ENCODE measurements around the gene FOXS1. TPM values are rescaled to one million over a fixed set of nuclear protein-coding genes. Genes with fewer than 3 reads are reported as not detected.
A peak's percentile ranks its signal among the peaks of the same experiment; 100 is the strongest.

Gene FOXS1
- total RNA-seq, 1 donor from 2014 or later: not detected

DNA sequence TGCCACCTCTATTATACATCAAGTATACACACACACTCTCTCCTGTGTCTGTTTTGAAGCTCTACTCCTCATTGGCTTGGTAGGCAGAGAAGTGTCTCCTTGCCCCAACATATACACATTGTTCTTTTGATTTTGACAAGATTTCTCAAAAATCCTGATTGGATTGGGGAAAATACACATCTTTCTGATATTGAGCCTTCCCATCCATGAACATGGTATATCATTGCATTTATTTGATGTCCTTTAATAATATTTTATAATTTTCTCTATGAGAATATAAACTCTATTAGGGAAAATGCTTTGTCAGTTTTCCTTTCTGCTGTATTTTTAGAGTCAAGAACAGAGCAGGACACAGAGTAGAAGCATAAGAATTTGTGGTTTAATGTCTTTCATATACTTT, 32.3 kb upstream of the FOXS1 start:
- TF ChIP-seq, protein P1, sequence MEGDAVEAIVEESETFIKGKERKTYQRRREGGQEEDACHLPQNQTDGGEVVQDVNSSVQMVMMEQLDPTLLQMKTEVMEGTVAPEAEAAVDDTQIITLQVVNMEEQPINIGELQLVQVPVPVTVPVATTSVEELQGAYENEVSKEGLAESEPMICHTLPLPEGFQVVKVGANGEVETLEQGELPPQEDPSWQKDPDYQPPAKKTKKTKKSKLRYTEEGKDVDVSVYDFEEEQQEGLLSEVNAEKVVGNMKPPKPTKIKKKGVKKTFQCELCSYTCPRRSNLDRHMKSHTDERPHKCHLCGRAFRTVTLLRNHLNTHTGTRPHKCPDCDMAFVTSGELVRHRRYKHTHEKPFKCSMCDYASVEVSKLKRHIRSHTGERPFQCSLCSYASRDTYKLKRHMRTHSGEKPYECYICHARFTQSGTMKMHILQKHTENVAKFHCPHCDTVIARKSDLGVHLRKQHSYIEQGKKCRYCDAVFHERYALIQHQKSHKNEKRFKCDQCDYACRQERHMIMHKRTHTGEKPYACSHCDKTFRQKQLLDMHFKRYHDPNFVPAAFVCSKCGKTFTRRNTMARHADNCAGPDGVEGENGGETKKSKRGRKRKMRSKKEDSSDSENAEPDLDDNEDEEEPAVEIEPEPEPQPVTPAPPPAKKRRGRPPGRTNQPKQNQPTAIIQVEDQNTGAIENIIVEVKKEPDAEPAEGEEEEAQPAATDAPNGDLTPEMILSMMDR (IDR thresholded peaks at IDR 0.05; ENCODE audit: partially characterized antibody, unreplicated experiment): no peak
- no peak overlapping the region for H3K27ac Mint-ChIP-seq (ENCODE audit: unreplicated experiment)
- H3K4me1 Mint-ChIP-seq (ENCODE audit: low read depth, unreplicated experiment): no peaks in the 10 kb centered on the region
- peaks cover 3% of the 10 kb centered on the region for H3K9me3 Mint-ChIP-seq (ENCODE audit: unreplicated experiment)
- no peaks in the 10 kb centered on the region for H3K36me3 Mint-ChIP-seq (ENCODE audit: unreplicated experiment)
- peaks cover 11% of the 10 kb centered on the region for H3K27me3 Mint-ChIP-seq (ENCODE audit: unreplicated experiment)
- H3K4me3 Mint-ChIP-seq (ENCODE audit: unreplicated experiment): no peak overlapping the region
- no peak for DNase-seq

DNA sequence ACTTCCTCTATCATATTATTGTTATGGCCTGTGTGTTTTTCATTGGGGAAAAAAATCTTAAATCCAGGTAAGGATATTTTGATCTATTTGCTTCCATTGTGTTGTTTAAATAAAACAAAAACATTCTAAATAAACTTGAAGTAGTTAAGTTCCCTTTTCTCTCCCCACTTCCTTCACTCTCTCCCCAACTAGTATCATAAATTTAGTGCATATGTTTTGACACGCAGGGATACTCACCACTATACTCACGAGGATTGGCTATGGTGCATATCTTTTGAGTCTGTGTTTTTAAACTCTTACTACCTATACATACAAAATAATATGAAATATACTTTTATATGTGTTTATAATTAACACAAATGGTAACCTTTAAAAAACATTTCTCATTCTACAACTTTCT, 30.3 kb upstream of the FOXS1 start:
- no peaks in the 10 kb centered on the region for H3K4me1 Mint-ChIP-seq (ENCODE audit: low read depth, unreplicated experiment)
- DNase-seq: no peak
- no peak overlapping the region for H3K4me3 Mint-ChIP-seq (ENCODE audit: unreplicated experiment)
- peaks cover 20% of the 10 kb centered on the region for H3K27me3 Mint-ChIP-seq (ENCODE audit: unreplicated experiment)
- H3K27ac Mint-ChIP-seq (ENCODE audit: unreplicated experiment): no peak overlapping the region
- no peaks in the 10 kb centered on the region for H3K36me3 Mint-ChIP-seq (ENCODE audit: unreplicated experiment)
- H3K9me3 Mint-ChIP-seq (ENCODE audit: unreplicated experiment): peaks cover 1% of the 10 kb centered on the region
- TF ChIP-seq, protein P1 (IDR thresholded peaks at IDR 0.05; ENCODE audit: partially characterized antibody, unreplicated experiment): no peak

DNA sequence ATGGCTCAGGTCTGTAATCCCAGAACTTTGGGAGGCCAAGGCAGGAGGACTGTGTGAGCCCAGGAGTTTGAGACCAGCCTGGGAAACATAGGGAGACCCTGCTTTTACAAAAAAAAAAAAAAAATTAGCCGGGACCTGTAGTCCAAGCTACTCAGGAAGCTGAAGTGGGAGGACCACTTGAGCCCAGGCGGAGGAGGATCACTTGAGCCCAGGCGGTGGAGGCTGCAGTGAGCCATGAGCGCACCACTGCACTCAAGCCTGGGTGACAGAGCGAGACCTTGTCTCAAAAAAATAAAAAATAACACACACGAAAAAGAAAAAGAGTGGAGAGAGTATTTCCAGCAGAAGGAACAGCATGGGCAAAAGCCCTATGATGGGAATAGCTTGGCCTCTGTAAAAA, 27.0 kb upstream of the FOXS1 start:
- peaks cover 2% of the 10 kb centered on the region for H3K4me1 Mint-ChIP-seq (ENCODE audit: low read depth, unreplicated experiment)
- TF ChIP-seq, protein P1 (IDR thresholded peaks at IDR 0.05; ENCODE audit: partially characterized antibody, unreplicated experiment): no peak
- H3K9me3 Mint-ChIP-seq (ENCODE audit: unreplicated experiment): peaks cover 6% of the 10 kb centered on the region
- H3K27ac Mint-ChIP-seq (ENCODE audit: unreplicated experiment): no peak overlapping the region
- no peak overlapping the region for H3K4me3 Mint-ChIP-seq (ENCODE audit: unreplicated experiment)
- H3K36me3 Mint-ChIP-seq (ENCODE audit: unreplicated experiment): peaks cover 4% of the 10 kb centered on the region
- DNase-seq: peak; percentile 15
- peaks cover 25% of the 10 kb centered on the region for H3K27me3 Mint-ChIP-seq (ENCODE audit: unreplicated experiment)

DNA sequence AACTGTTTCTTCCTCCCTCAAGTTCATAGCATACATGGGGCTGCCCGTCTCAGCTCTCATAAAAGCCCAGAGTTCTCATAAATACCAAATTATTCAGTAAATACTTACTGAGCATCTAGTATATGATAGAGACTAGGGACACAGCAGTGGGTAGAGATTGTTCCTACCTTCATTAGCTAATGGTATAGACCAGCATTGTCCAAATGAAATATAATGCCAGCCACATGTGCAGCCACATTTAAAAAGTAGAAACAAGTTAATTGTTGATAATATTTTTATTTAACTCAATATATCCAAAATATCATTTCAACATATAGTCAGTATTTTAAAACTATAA, 26.2 kb upstream of the FOXS1 start:
- H3K9me3 Mint-ChIP-seq (ENCODE audit: unreplicated experiment): peaks cover 6% of the 10 kb centered on the region
- TF ChIP-seq, protein P1 (IDR thresholded peaks at IDR 0.05; ENCODE audit: partially characterized antibody, unreplicated experiment): no peak
- peaks cover 4% of the 10 kb centered on the region for H3K36me3 Mint-ChIP-seq (ENCODE audit: unreplicated experiment)
- no peak for DNase-seq
- H3K27ac Mint-ChIP-seq (ENCODE audit: unreplicated experiment): no peak overlapping the region
- H3K4me3 Mint-ChIP-seq (ENCODE audit: unreplicated experiment): peak overlapping the region; percentile 84
- peaks cover 25% of the 10 kb centered on the region for H3K27me3 Mint-ChIP-seq (ENCODE audit: unreplicated experiment)
- H3K4me1 Mint-ChIP-seq (ENCODE audit: low read depth, unreplicated experiment): peaks cover 2% of the 10 kb centered on the region

DNA sequence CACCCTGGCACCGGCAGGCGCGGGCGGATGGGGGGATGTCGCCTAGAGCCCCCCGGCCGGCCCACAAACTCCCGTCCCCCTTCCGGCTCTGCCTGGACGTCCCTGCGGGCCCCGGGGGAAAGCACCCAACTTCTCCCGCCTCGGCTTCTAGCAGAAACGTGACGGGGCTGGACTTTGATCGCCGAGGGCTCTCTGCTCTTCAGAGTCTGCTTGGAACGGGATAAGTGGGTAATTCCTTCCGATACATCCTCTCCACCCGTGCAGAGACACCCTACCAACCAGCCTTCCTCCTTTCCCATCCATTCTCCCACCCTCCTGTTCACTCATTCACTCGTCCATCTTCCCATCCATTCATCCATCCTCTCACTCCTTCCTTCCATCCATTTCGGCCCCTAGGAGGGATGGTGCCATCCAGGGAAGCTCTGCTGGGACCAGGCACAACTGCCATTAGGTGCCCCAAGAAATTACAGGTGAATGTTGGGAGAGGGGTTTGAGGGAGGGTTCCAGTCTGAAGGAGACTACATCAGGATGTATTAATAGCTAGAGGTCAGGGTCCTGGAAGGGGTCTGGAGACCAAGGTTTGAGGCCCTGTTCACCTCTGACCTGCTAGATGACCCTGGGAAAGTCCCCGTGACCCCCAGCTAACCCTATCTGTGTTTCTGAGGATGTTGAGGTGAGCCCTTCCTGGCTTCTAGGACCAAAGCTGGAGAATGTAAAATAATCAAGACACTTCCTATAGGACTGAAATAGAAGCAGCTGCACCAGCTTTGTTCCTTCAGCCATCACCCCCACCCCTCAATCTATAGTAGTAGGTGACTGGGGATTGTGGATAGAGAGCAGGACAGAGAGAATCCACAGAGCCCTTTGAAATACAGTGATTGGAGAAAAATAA, 25.6 kb upstream of the FOXS1 start:
- Mint-ChIP-seq H3K4me3 (ENCODE audit: unreplicated experiment) (peak overlapping the region; percentile 84), H3K9me3 (ENCODE audit: unreplicated experiment) (peaks cover 6% of the 10 kb centered on the region), H3K27ac (ENCODE audit: unreplicated experiment) (no peak overlapping the region), H3K4me1 (ENCODE audit: low read depth, unreplicated experiment) (peaks cover 2% of the 10 kb centered on the region), H3K36me3 (ENCODE audit: unreplicated experiment) (peaks cover 4% of the 10 kb centered on the region), H3K27me3 (ENCODE audit: unreplicated experiment) (peaks cover 25% of the 10 kb centered on the region)
- DNase-seq: peak; percentile 11
- TF ChIP-seq, protein P1 (IDR thresholded peaks at IDR 0.05; ENCODE audit: partially characterized antibody, unreplicated experiment): no peak
